OCI-LY7 (cell line): ENCODE results near the gene UBE2A. TPM values are rescaled to one million over a fixed set of nuclear protein-coding genes. Genes with fewer than 3 reads are reported as not detected.
A peak's percentile ranks its signal among the peaks of the same experiment; 100 is the strongest.

Source experiments
- BruUV-seq: library from RNA; stranded (reverse); fragments of 400-500 nt; replicated peaks from 2 replicates; lab custom pipeline; 2021; lab: Mats Ljungman, UMichigan
- CTCF ChIA-PET: fragments of 300-600 bp; sonication (Branson Sonifier 250); formaldehyde crosslinking; loops from one replicate; lab custom pipeline; 2022; ENCODE audit warnings: antibody characterized with exemption; ENCODE audit not compliant: unreplicated experiment; lab: Charles Lee
- POLR2A ChIA-PET: fragments of 300-600 bp; sonication (Branson Sonifier 250); formaldehyde crosslinking; loops from one replicate; lab custom pipeline; 2022; ENCODE audit warnings: antibody characterized with exemption; lab: Charles Lee
- DNase-seq: peaks from one replicate; pipeline ENCODE4 v3.0.0-alpha.2; 2015; ENCODE audit warnings: low spot score
- H2AFZ ChIP-seq: fragments of 200-600 bp; sonication (generic), shearing (Covaris generic); 2 replicates; pipeline ENCODE4 v1.6.1; 2014; ENCODE audit warnings: mild to moderate bottlenecking, antibody characterized with exemption, low read length, moderate library complexity
- H3K27ac ChIP-seq: fragments of 200-600 bp; sonication (generic); 2 replicates; pipeline ENCODE4 v1.5.1; 2014; ENCODE audit warnings: mixed run types, low read depth, mild to moderate bottlenecking, moderate library complexity, low read length, inconsistent platforms; ENCODE audit not compliant: poor library complexity, severe bottlenecking
- H3K36me3 ChIP-seq: fragments of 200-600 bp; sonication (generic); 2 replicates; pipeline ENCODE4 v1.6.1; 2014; ENCODE audit warnings: mild to moderate bottlenecking, antibody characterized with exemption, low read length, moderate library complexity, mixed read lengths; ENCODE audit not compliant: insufficient read depth
- H3K4me1 ChIP-seq: fragments of 200-600 bp; sonication (generic); 2 replicates; pipeline ENCODE4 v1.5.1; 2014; ENCODE audit warnings: mild to moderate bottlenecking, low read length; ENCODE audit not compliant: insufficient read depth, poor library complexity, severe bottlenecking
- H3K4me2 ChIP-seq: fragments of 200-600 bp; sonication (generic); 2 replicates; pipeline ENCODE4 v1.6.1; 2014; ENCODE audit warnings: mild to moderate bottlenecking, low read length
- H3K4me3 ChIP-seq: fragments of 200-600 bp; sonication (generic); 2 replicates; pipeline ENCODE4 v1.5.1; 2014; ENCODE audit warnings: mild to moderate bottlenecking, low read depth, low read length; ENCODE audit not compliant: poor library complexity, severe bottlenecking
- H3K79me2 ChIP-seq: fragments of 200-600 bp; sonication (generic); 2 replicates; pipeline ENCODE4 v1.6.1; 2016; ENCODE audit warnings: low read depth, mild to moderate bottlenecking, low read length, moderate library complexity, mixed read lengths; ENCODE audit not compliant: insufficient read depth
- H3K9me2 ChIP-seq: fragments of 200-600 bp; sonication (generic); 2 replicates; pipeline ENCODE4 v1.6.1; 2016; ENCODE audit warnings: mild to moderate bottlenecking, low read length, mixed read lengths; ENCODE audit not compliant: insufficient read depth
- H3K9me3 ChIP-seq: fragments of 200-600 bp; sonication (generic); 2 replicates; pipeline ENCODE4 v1.6.1; 2014; ENCODE audit warnings: mild to moderate bottlenecking, mixed run types, low read length, mixed read lengths
- H4K20me1 ChIP-seq: fragments of 200-600 bp; sonication (generic); 2 replicates; pipeline ENCODE4 v1.6.1; 2014; ENCODE audit warnings: mild to moderate bottlenecking, antibody characterized with exemption, low read length, moderate library complexity, mixed read lengths; ENCODE audit not compliant: insufficient read depth
- CTCF ChIP-seq: fragments of 200-600 bp; sonication (generic); conservative IDR thresholded peaks from 2 replicates; pipeline ENCODE4 v1.5.1; 2014; ENCODE audit warnings: mild to moderate bottlenecking, antibody characterized with exemption, low read length, moderate library complexity, mixed read lengths
- EZH2phosphoT487 ChIP-seq: fragments of 200-600 bp; sonication (generic); IDR thresholded peaks from 2 replicates; pipeline ENCODE4 v1.6.1; 2018; ENCODE audit warnings: low read depth, borderline replicate concordance, mild to moderate bottlenecking, mixed run types, antibody characterized with exemption, low read length, moderate library complexity, mixed read lengths
- intact Hi-C: fragments of 100-400 bp; cut with micrococcal nuclease; formaldehyde crosslinking; loops from one replicate; pipeline ENCODE4 v1.10.0; 2022; ENCODE audit not compliant: unreplicated experiment
- total RNA-seq, 2 experiments: library from RNA; depleted of rRNA in 1 of 2; stranded (reverse); fragments of >200 nt in 1 of 2; shearing (Covaris generic) in 1 of 2; gene quantifications; 2 replicates each; pipeline ENCODE4 v1.2.3, GENCODE V29; 2014 to 2022

UBE2A gene
- total RNA-seq, 2 experiments from 2014 or later, result 30.0 to 56.0 TPM

- intact Hi-C loops, result loop anchor here (10.0 kb wide), 1 partner anchor 152 kb away; the partner anchor contains the start of gene SOWAHD
- Histone ChIP-seq H4K20me1 (no peaks in the 10 kb centered on the region; the same call in 1 of the 2 replicates), H3K27ac (no peak overlapping the region), H2AFZ (no peak overlapping the region), H3K36me3 (peaks cover 45% of the 10 kb centered on the region), H3K4me1 (peaks cover 24% of the 10 kb centered on the region), H3K79me2 (peaks cover 67% of the 10 kb centered on the region), H3K9me3 (no peaks in the 10 kb centered on the region), H3K9me2 (no peaks in the 10 kb centered on the region), H3K4me2 (peak overlapping the region; percentile 34), H3K4me3 (no peak overlapping the region)
- BruUV-seq, result no TSS peak
- POLR2A ChIA-PET, result interaction anchor here (0.6 to 1.0 kb wide), 4 partner anchors 19 to 127 kb away, joined by 3 to 4 read pairs (median 3); no protein-coding TSS in a partner anchor
- TF ChIP-seq CTCF (no peak), EZH2phosphoT487 (no peak)
- CTCF ChIA-PET, result no interaction called here
- DNase-seq, result no peak
Observed at GRCh38 chrX:119602701-119603255, 28.4 kb downstream of the UBE2A start.

- no peaks in the 10 kb centered on the region; the same call in 1 of the 2 replicates for H4K20me1 ChIP-seq
- peaks cover 38% of the 10 kb centered on the region for H3K36me3 ChIP-seq
- TF ChIP-seq CTCF (no peak), EZH2phosphoT487 (no peak)
- H3K79me2 ChIP-seq, result peaks cover 56% of the 10 kb centered on the region
- ChIA-PET POLR2A (interaction anchor here (0.7 to 1.2 kb wide), 3 partner anchors 13 to 81 kb away, joined by 3 to 6 read pairs (median 4); no protein-coding TSS in a partner anchor), CTCF (no interaction called here)
- peak overlapping the region; percentile 80 for H3K4me2 ChIP-seq
- peak overlapping the region; percentile 68 for H3K27ac ChIP-seq
- DNase-seq, result no peak
- intact Hi-C loops, result loop anchor here (5.0 to 10.0 kb wide), 2 partner anchors 87 to 150 kb away; partner anchors contain the start of genes SEPTIN6 and SOWAHD
- no peaks in the 10 kb centered on the region for H3K9me3 ChIP-seq
- peak overlapping the region; percentile 90 for H3K4me3 ChIP-seq
- H3K9me2 ChIP-seq, result no peaks in the 10 kb centered on the region
- no TSS peak for BruUV-seq
- H2AFZ ChIP-seq, result no peak overlapping the region
- H3K4me1 ChIP-seq, result peaks cover 24% of the 10 kb centered on the region
Observed at GRCh38 chrX:119604766-119605463, 30.6 kb downstream of the UBE2A start.
